Loucy (cell line): ENCODE data around the gene CCDC63.

Experiments used
- H2AFZ ChIP-seq: fragments of 200-600 bp; sonication (generic); 2 replicates; pipeline ENCODE4 v1.6.0; 2016; ENCODE audit warnings: antibody characterized with exemption, mild to moderate bottlenecking, low read length, moderate library complexity
- H3F3A ChIP-seq: fragments of 200-600 bp; 2 replicates; pipeline ENCODE4 v1.6.0; 2016; ENCODE audit warnings: antibody characterized with exemption, low read depth, mild to moderate bottlenecking
- H3K27me3 ChIP-seq: fragments of 200-600 bp; sonication (generic); 2 replicates; pipeline ENCODE4 v1.6.1; 2014; ENCODE audit warnings: low read length, mild to moderate bottlenecking; ENCODE audit not compliant: insufficient read depth, poor library complexity, severe bottlenecking
- H3K36me3 ChIP-seq: fragments of 200-600 bp; sonication (generic); 2 replicates; pipeline ENCODE4 v1.6.1; 2016; ENCODE audit warnings: low read length; ENCODE audit not compliant: insufficient read depth
- H3K4me1 ChIP-seq: fragments of 200-600 bp; sonication (generic); 2 replicates; pipeline ENCODE4 v1.5.1; 2014; ENCODE audit warnings: low read length, mild to moderate bottlenecking; ENCODE audit not compliant: insufficient read depth, poor library complexity, severe bottlenecking
- H3K4me2 ChIP-seq: fragments of 200-600 bp; sonication (generic); 2 replicates; pipeline ENCODE4 v1.6.0; 2014; ENCODE audit warnings: antibody characterized with exemption, low read length, low read depth, mild to moderate bottlenecking; ENCODE audit not compliant: poor library complexity, severe bottlenecking
- H3K4me3 ChIP-seq: fragments of 200-600 bp; sonication (generic); 2 replicates; pipeline ENCODE4 v1.5.1; 2014; ENCODE audit warnings: low read length, mild to moderate bottlenecking, mixed read lengths; ENCODE audit not compliant: poor library complexity, severe bottlenecking
- H3K79me2 ChIP-seq: fragments of 200-600 bp; sonication (generic); 2 replicates; pipeline ENCODE4 v1.6.1; 2014; ENCODE audit warnings: low read length; ENCODE audit not compliant: insufficient read depth
- H3K9ac ChIP-seq: fragments of 200-600 bp; sonication (generic); 2 replicates; pipeline ENCODE4 v1.6.0; 2014; ENCODE audit warnings: mild to moderate bottlenecking, low read depth, low read length, moderate library complexity; ENCODE audit not compliant: poor library complexity, severe bottlenecking
- H3K9me2 ChIP-seq: fragments of 200-600 bp; sonication (generic); replicated peaks from 2 replicates; pipeline ENCODE4 v1.6.1; 2016; ENCODE audit warnings: low read depth, low read length, mixed read lengths
- H3K9me3 ChIP-seq: fragments of 200-600 bp; sonication (generic); 2 replicates; pipeline ENCODE4 v1.6.1; 2014; ENCODE audit warnings: mild to moderate bottlenecking, antibody characterized with exemption, low read length, low read depth; ENCODE audit not compliant: insufficient read depth
- H4K20me1 ChIP-seq: fragments of 200-600 bp; sonication (generic); 2 replicates; pipeline ENCODE4 v1.6.0; 2014; ENCODE audit warnings: antibody characterized with exemption, low read length, mild to moderate bottlenecking; ENCODE audit not compliant: insufficient read depth, poor library complexity, severe bottlenecking
- CTCF ChIP-seq: fragments of 200-600 bp; sonication (generic); conservative IDR thresholded peaks from 2 replicates; pipeline ENCODE4 v1.5.1; 2014; ENCODE audit warnings: mild to moderate bottlenecking, antibody characterized with exemption, low read length
- EZH2phosphoT487 ChIP-seq: fragments of 200-600 bp; IDR thresholded peaks from 2 replicates; pipeline ENCODE4 v1.6.1; 2018; ENCODE audit warnings: antibody characterized with exemption, mild to moderate bottlenecking, moderate library complexity, borderline replicate concordance

Gene CCDC63

GRCh38 chr12:110816248-110816647 is 30.5 kb upstream of the CCDC63 start:
- no peak overlapping the region for H2AFZ ChIP-seq
- no peaks in the 10 kb centered on the region for H3K79me2 ChIP-seq
- H3F3A ChIP-seq: no peaks in the 10 kb centered on the region
- no peak overlapping the region for H3K9ac ChIP-seq
- no peaks in the 10 kb centered on the region for H3K36me3 ChIP-seq
- H3K9me2 ChIP-seq: no peaks in the 10 kb centered on the region
- no peaks in the 10 kb centered on the region for H3K4me1 ChIP-seq
- no peak overlapping the region for H3K4me3 ChIP-seq
- H3K9me3 ChIP-seq: no peaks in the 10 kb centered on the region
- no peak for TF ChIP-seq CTCF
- TF ChIP-seq EZH2phosphoT487: no peak
- H4K20me1 ChIP-seq: no peaks in the 10 kb centered on the region
- H3K27me3 ChIP-seq: no peaks in the 10 kb centered on the region
- H3K4me2 ChIP-seq: no peak overlapping the region

- Histone ChIP-seq H3K4me2 (no peak overlapping the region), H3K36me3 (no peaks in the 10 kb centered on the region), H3K9me3 (no peaks in the 10 kb centered on the region), H3K9me2 (no peaks in the 10 kb centered on the region), H3K4me1 (no peaks in the 10 kb centered on the region), H4K20me1 (no peaks in the 10 kb centered on the region), H3K9ac (no peak overlapping the region), H3K27me3 (no peaks in the 10 kb centered on the region), H2AFZ (no peak overlapping the region), H3K79me2 (no peaks in the 10 kb centered on the region), H3K4me3 (no peak overlapping the region), H3F3A (no peaks in the 10 kb centered on the region)
- TF ChIP-seq EZH2phosphoT487 (no peak), CTCF (no peak)
Observed at GRCh38 chr12:110816779-110817178, 30.0 kb upstream of the CCDC63 start.

GRCh38 chr12:110818511-110818910 is 28.3 kb upstream of the CCDC63 start:
- no peaks in the 10 kb centered on the region for H3F3A ChIP-seq
- no peaks in the 10 kb centered on the region for H3K9me2 ChIP-seq
- no peak overlapping the region for H3K9ac ChIP-seq
- no peak overlapping the region for H3K4me2 ChIP-seq
- no peaks in the 10 kb centered on the region for H3K4me1 ChIP-seq
- H3K79me2 ChIP-seq: no peaks in the 10 kb centered on the region
- no peaks in the 10 kb centered on the region for H3K27me3 ChIP-seq
- no peak for TF ChIP-seq EZH2phosphoT487
- TF ChIP-seq CTCF: no peak
- H4K20me1 ChIP-seq: no peaks in the 10 kb centered on the region
- no peaks in the 10 kb centered on the region for H3K9me3 ChIP-seq
- no peak overlapping the region for H2AFZ ChIP-seq
- no peak overlapping the region for H3K4me3 ChIP-seq
- H3K36me3 ChIP-seq: no peaks in the 10 kb centered on the region
